ENCODE measurements around the gene PLPP4. TPM values are rescaled to one million over a fixed set of nuclear protein-coding genes. Genes with fewer than 3 reads are reported as not detected.

Gene PLPP4
- total RNA-seq, 1 experiment from 2014 or later, result not detected

GRCh38 chr10:120613180-120613579, 156.2 kb downstream of the PLPP4 start:
- Histone ChIP-seq H3K4me2 (ENCODE audit: insufficient read depth, insufficient read length, low read length) (no peak overlapping the region), H4K8ac (replicated peaks; ENCODE audit: insufficient read length, low read depth, low read length) (no peak overlapping the region), H3K27me3 (ENCODE audit: insufficient read depth, low read length) (no peaks in the 10 kb centered on the region), H2BK12ac (ENCODE audit: insufficient read length, low read depth, low read length) (no peak overlapping the region), H2BK120ac (ENCODE audit: low read depth, low read length, poor library complexity, severe bottlenecking) (no peak overlapping the region), H3K9ac (ENCODE audit: extremely low read depth, insufficient read length, low read length) (no peak overlapping the region), H4K91ac (ENCODE audit: insufficient read length, low read depth, low read length) (no peak overlapping the region), H3K4me1 (ENCODE audit: insufficient read depth, low read length) (no peaks in the 10 kb centered on the region), H3K27ac (ENCODE audit: insufficient read length, low read depth, low read length) (no peak overlapping the region), H2BK5ac (ENCODE audit: insufficient read length, low read length) (no peak overlapping the region), H3K23ac (ENCODE audit: insufficient read length, low read depth, low read length) (no peak overlapping the region), H2AFZ (ENCODE audit: low read length) (no peak overlapping the region), H3K14ac (ENCODE audit: insufficient read depth, low read length) (no peak overlapping the region), H2BK15ac (ENCODE audit: low read depth, low read length) (no peak overlapping the region), H3K4ac (ENCODE audit: low read depth, low read length) (no peak overlapping the region), H3K9me3 (ENCODE audit: control insufficient read depth, low read depth, low read length) (no peaks in the 10 kb centered on the region), H3K18ac (ENCODE audit: insufficient read length, low read depth, low read length) (no peak overlapping the region), H3K23me2 (ENCODE audit: insufficient read length, low read depth, low read length, poor library complexity, severe bottlenecking) (no peaks in the 10 kb centered on the region), H2BK20ac (ENCODE audit: low read depth, low read length, poor library complexity, severe bottlenecking) (no peak overlapping the region), H4K20me1 (ENCODE audit: control insufficient read depth, insufficient read depth, insufficient read length) (no peaks in the 10 kb centered on the region), H4K5ac (ENCODE audit: insufficient read length, low read depth, low read length) (no peak overlapping the region), H3K79me1 (ENCODE audit: insufficient read depth, low read depth, low read length, poor library complexity, severe bottlenecking) (no peaks in the 10 kb centered on the region), H2AK5ac (ENCODE audit: insufficient read length, low read length) (no peak overlapping the region), H3K79me2 (ENCODE audit: insufficient read depth, low read length) (no peaks in the 10 kb centered on the region), H3T11ph (ENCODE audit: low read length) (no peak overlapping the region), H3K56ac (ENCODE audit: insufficient read length, low read depth, low read length) (no peak overlapping the region)
- Mint-ChIP-seq H3K36me3 (ENCODE audit: insufficient read depth in 1 of 3, low read depth in 3 of 3) (peaks cover 3 to 17% (median 5%) of the 10 kb centered on the region in 3 experiments; a peak in 6 of 7 replicates), H3K9me3 (peaks cover 17 to 19% of the 10 kb centered on the region in 2 experiments), H3K4me3 (no peak overlapping the region), H3K27me3 (ENCODE audit: low read depth) (no peaks in the 10 kb centered on the region; the same call in 1 of the 2 replicates), H3K27ac (no peak overlapping the region), H3K4me1 (peaks cover 7 to 8% of the 10 kb centered on the region in 2 experiments; a peak in 3 of 4 replicates)
- DNase-seq, result no peak
- TF ChIP-seq, protein P1, sequence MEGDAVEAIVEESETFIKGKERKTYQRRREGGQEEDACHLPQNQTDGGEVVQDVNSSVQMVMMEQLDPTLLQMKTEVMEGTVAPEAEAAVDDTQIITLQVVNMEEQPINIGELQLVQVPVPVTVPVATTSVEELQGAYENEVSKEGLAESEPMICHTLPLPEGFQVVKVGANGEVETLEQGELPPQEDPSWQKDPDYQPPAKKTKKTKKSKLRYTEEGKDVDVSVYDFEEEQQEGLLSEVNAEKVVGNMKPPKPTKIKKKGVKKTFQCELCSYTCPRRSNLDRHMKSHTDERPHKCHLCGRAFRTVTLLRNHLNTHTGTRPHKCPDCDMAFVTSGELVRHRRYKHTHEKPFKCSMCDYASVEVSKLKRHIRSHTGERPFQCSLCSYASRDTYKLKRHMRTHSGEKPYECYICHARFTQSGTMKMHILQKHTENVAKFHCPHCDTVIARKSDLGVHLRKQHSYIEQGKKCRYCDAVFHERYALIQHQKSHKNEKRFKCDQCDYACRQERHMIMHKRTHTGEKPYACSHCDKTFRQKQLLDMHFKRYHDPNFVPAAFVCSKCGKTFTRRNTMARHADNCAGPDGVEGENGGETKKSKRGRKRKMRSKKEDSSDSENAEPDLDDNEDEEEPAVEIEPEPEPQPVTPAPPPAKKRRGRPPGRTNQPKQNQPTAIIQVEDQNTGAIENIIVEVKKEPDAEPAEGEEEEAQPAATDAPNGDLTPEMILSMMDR (conservative IDR thresholded peaks at IDR 0.05), result no peak
- no CpG with 5 or more reads among the region's 3 CpGs for WGBS (ENCODE audit: extremely low coverage, insufficient read length, low lambda C conversion rate)

All from H9 (cell line).